Esophagus muscularis mucosa (tissue), 4 donors: ENCODE results near the gene PROSER3. TPM values are rescaled to one million over a fixed set of nuclear protein-coding genes. Genes with fewer than 3 reads are reported as not detected.
"Not testable (repeated sequence)": the region's sequence is repeated elsewhere in the genome, so short reads cannot be mapped to it uniquely, and the experiment has no call there.

ENCODE experiments used
- DNase-seq: peaks from one replicate; pipeline ENCODE4 v3.0.0-alpha.2; 2017; ENCODE audit errors: extremely low spot score
- H3K27ac ChIP-seq, 4 donors: fragments of 200-600 bp; sonication (generic); replicated peaks in 1 of 4; 1 replicate in 3 of 4; 2 replicates in 1 of 4; pipeline ENCODE4 v1.5.1; 2016 to 2019; ENCODE audit warnings: mild to moderate bottlenecking in 1 of 4
- H3K27me3 ChIP-seq, 4 donors: fragments of 200-600 bp; sonication (generic); one replicate each; pipeline versions ENCODE4 v1.5.1 to v1.6.0; 2016 to 2019
- H3K36me3 ChIP-seq, 4 donors: fragments of 200-600 bp; sonication (generic); one replicate each; pipeline ENCODE4 v1.5.1; 2016 to 2019
- H3K4me1 ChIP-seq, 4 donors: fragments of 200-600 bp; sonication (generic); one replicate each; pipeline ENCODE4 v1.5.1; 2016 to 2019
- H3K4me3 ChIP-seq, 4 donors: fragments of 200-600 bp; sonication (generic); 1 replicate in 2 of 4; 2 replicates in 2 of 4; pipeline ENCODE4 v1.5.1; 2016 to 2019; ENCODE audit warnings: mild to moderate bottlenecking in 4 of 4, moderate library complexity in 1 of 4
- H3K9me3 ChIP-seq, 4 donors: fragments of 200-600 bp; sonication (generic); 1 replicate in 3 of 4; 2 replicates in 1 of 4; pipeline ENCODE4 v1.5.1; 2016 to 2019
- EP300 ChIP-seq: sonication (generic); formaldehyde crosslinking; IDR thresholded peaks from one replicate; pipeline ENCODE4 v1.6.1; 2017; ENCODE audit warnings: antibody characterized with exemption
- POLR2A ChIP-seq: fragments of 450-650 bp; IDR thresholded peaks from one replicate; pipeline ENCODE4 v1.6.1; 2017; ENCODE audit warnings: antibody characterized with exemption, moderate library complexity, mild to moderate bottlenecking, low read depth
- POLR2AphosphoS5 ChIP-seq, 2 donors: sonication (generic); formaldehyde crosslinking; IDR thresholded peaks; one replicate each; pipeline ENCODE4 v1.6.1; 2017; ENCODE audit warnings: antibody characterized with exemption in 2 of 2
- WGBS: methylation state at CpG from one replicate; pipeline ENCODE4 v1.1.5; 2018; 5-methylcytosine and 5-hydroxymethylcytosine counted together
- intact Hi-C: fragments of 100-400 bp; cut with DNase I; formaldehyde crosslinking; loops from one replicate; pipeline ENCODE4 v1.15.1; 2023
- total RNA-seq, 4 donors: library from RNA; depleted of rRNA; stranded (reverse); fragments of >200 nt; gene quantifications; one replicate each; pipeline versions ENCODE4 v1.1.0 to v1.2.1, GENCODE V29; 2016
- TF ChIP-seq, protein P1 (sequence below), 3 experiments: fragments of 200-600 bp in 2 of 3; fragments of 450-650 bp in 1 of 3; sonication (generic) in 2 of 3; IDR thresholded peaks; one replicate each; pipeline ENCODE4 v1.5.1; 2017 to 2019; ENCODE audit warnings: antibody characterized with exemption in 3 of 3, mild to moderate bottlenecking in 2 of 3, moderate library complexity in 1 of 3

The PROSER3 gene
- total RNA-seq, 4 donors from 2014 or later, result 5.6 to 8.7 (median 7.1) TPM

DNA sequence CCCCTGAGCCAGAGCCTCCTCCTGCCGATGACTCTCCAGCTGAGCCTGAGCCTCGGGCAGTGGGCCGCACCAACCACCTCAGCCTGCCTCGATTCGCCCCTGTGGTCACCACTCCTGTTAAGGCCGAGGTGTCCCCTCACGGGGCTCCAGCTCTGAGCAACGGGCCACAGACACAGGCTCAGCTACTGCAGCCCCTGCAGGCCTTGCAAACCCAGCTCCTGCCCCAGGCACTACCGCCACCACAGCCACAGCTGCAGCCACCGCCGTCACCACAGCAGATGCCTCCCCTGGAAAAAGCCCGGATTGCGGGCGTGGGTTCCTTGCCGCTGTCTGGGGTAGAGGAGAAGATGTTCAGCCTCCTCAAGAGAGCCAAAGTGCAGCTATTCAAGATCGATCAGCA lies 36.6 kb upstream of the PROSER3 start:
- Histone ChIP-seq H3K9me3 (no peaks in the 10 kb centered on the region), H3K4me3 (no peak overlapping the region), H3K4me1 (peaks cover 14 to 38% (median 27%) of the 10 kb centered on the region in 4 donors), H3K27ac (no peak overlapping the region), H3K27me3 (no peaks in the 10 kb centered on the region), H3K36me3 (peaks cover 55 to 69% (median 68%) of the 10 kb centered on the region in 4 donors)
- intact Hi-C loops, result no loop called here
- TF ChIP-seq, protein P1, sequence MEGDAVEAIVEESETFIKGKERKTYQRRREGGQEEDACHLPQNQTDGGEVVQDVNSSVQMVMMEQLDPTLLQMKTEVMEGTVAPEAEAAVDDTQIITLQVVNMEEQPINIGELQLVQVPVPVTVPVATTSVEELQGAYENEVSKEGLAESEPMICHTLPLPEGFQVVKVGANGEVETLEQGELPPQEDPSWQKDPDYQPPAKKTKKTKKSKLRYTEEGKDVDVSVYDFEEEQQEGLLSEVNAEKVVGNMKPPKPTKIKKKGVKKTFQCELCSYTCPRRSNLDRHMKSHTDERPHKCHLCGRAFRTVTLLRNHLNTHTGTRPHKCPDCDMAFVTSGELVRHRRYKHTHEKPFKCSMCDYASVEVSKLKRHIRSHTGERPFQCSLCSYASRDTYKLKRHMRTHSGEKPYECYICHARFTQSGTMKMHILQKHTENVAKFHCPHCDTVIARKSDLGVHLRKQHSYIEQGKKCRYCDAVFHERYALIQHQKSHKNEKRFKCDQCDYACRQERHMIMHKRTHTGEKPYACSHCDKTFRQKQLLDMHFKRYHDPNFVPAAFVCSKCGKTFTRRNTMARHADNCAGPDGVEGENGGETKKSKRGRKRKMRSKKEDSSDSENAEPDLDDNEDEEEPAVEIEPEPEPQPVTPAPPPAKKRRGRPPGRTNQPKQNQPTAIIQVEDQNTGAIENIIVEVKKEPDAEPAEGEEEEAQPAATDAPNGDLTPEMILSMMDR (IDR thresholded peaks at IDR 0.05), result no peak
- WGBS, result 100% methylated on average over 2 of the region's 16 CpGs
- DNase-seq, result no peak

DNA sequence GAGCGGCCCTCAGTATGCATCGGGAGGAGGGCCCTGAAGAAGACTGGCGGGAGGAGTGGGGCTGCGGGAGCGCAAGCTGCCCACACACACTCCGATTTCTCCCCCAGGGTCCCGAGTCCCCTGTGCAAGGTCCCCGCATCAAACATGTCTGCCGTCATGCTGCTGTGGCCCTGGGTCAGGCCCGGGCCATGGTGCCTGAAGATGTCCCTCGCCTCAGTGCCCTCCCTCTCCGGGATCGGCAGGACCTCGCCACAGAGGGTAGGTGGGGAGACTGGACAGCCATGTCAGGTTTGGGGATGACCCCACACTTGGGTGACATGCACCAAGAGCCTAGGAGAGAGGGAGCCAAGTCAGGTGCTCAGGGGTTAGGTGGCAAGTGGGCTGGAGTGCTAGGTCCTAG lies 35.5 kb upstream of the PROSER3 start:
- Histone ChIP-seq H3K27me3 (no peaks in the 10 kb centered on the region), H3K4me1 (peaks cover 14 to 38% (median 25%) of the 10 kb centered on the region in 4 donors), H3K27ac (no peak overlapping the region), H3K36me3 (peaks cover 64 to 80% (median 79%) of the 10 kb centered on the region in 4 donors), H3K9me3 (no peaks in the 10 kb centered on the region), H3K4me3 (no peak overlapping the region)
- 92% methylated on average over 14 of the region's 14 CpGs for WGBS
- DNase-seq, result no peak
- intact Hi-C loops, result no loop called here
- TF ChIP-seq POLR2A (no peak), POLR2AphosphoS5 (IDR thresholded peaks at IDR 0.05) (no peak), EP300 (no peak)
- TF ChIP-seq, protein P1 (IDR thresholded peaks at IDR 0.05), result no peak

DNA sequence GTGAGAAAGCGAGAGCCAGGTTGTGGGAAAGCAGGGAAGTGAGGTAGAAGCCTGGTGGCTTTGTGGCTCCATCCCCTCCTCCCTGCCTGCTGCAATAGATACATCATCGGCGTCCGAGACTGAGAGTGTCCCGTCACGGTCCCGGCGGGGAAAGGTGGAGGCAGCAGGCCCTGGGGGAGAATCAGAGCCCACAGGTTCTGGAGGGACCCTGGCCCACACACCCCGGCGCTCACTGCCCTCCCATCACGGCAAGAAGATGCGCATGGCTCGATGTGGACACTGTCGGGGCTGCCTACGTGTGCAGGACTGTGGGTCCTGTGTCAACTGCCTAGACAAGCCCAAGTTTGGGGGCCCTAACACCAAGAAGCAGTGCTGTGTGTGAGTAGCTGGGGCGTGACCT lies 35.1 kb upstream of the PROSER3 start:
- H3K4me1 ChIP-seq, result peaks cover 14 to 38% (median 25%) of the 10 kb centered on the region in 4 donors
- intact Hi-C loops, result no loop called here
- H3K9me3 ChIP-seq, result no peaks in the 10 kb centered on the region
- no peak overlapping the region for H3K4me3 ChIP-seq
- no peak overlapping the region for H3K27ac ChIP-seq
- TF ChIP-seq POLR2A, result no peak
- TF ChIP-seq, protein P1 (IDR thresholded peaks at IDR 0.05), result no peak
- DNase-seq, result no peak
- 92% methylated on average over 16 of the region's 16 CpGs for WGBS
- peaks cover 68 to 84% (median 84%) of the 10 kb centered on the region in 4 donors for H3K36me3 ChIP-seq
- no peaks in the 10 kb centered on the region for H3K27me3 ChIP-seq

DNA sequence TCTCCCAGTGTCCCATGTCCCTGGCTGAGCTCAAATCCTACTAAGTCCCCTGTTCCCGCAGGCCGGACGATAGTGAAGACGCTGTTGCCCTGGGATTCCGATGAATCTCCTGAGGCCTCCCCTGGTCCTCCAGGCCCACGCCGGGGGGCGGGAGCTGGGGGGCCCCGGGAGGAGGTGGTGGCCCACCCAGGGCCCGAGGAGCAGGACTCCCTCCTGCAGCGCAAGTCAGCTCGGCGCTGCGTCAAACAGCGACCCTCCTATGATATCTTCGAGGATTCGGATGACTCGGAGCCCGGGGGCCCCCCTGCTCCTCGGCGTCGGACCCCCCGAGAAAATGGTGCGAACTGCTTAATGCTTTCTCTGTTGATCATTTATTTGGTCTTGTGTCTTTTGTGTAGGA lies 34.3 kb upstream of the PROSER3 start:
- H3K4me3 ChIP-seq, result no peak overlapping the region
- H3K36me3 ChIP-seq, result peaks cover 76 to 92% (median 91%) of the 10 kb centered on the region in 4 donors
- H3K9me3 ChIP-seq, result no peaks in the 10 kb centered on the region
- H3K27ac ChIP-seq, result no peak overlapping the region
- no peaks in the 10 kb centered on the region for H3K27me3 ChIP-seq
- TF ChIP-seq, protein P1 (IDR thresholded peaks at IDR 0.05), result no peak
- TF ChIP-seq EP300 (no peak), POLR2AphosphoS5 (IDR thresholded peaks at IDR 0.05) (no peak), POLR2A (no peak)
- DNase-seq, result no peak
- intact Hi-C loops, result no loop called here
- 95% methylated on average over 19 of the region's 24 CpGs for WGBS
- H3K4me1 ChIP-seq, result peaks cover 13 to 35% (median 22%) of the 10 kb centered on the region in 4 donors

DNA sequence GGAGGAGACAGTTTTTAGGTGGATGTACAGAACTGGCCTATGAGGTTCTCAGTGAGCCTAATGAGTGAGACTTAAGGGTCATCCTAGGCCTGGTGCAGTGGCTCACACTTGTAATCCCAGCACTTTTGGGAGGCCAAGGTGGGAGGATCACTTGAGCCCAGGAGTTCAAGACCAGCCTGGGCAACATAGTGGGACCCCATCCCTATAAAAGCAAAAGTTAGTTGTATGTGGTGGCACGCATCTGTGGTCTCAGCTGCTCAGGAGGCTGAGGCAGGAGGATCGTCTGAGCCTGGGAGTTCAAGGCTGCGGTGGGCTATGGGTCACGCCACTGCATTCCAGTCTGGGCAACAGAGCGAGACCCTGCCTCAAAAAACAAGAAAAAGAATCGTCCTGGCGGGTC lies 33.8 kb upstream of the PROSER3 start:
- intact Hi-C loops, H3K27ac ChIP-seq, H3K4me3 ChIP-seq, H3K27me3 ChIP-seq, DNase-seq, H3K9me3 ChIP-seq: not testable (repeated sequence)
- Histone ChIP-seq H3K4me1 (peaks cover 8 to 30% (median 17%) of the 10 kb centered on the region in 4 donors), H3K36me3 (peaks cover 80 to 97% (median 96%) of the 10 kb centered on the region in 4 donors)
- 91% methylated on average over 7 of the region's 7 CpGs for WGBS
